ENCODE results near the gene RHOXF1.
"Not testable (repeated sequence)": the region's sequence is repeated elsewhere in the genome, so short reads cannot be mapped to it uniquely, and the experiment has no call there.

RHOXF1 gene

GRCh38 chrX:120085553-120086185 is 30.0 kb downstream of the RHOXF1 start:
- not testable (repeated sequence) for H3K4me3 ChIP-seq (ENCODE audit: low read depth, low read length); H3K27ac ChIP-seq (ENCODE audit: low read depth, low read length); H3K36me3 ChIP-seq (ENCODE audit: control insufficient read depth, insufficient read depth, low read length); H3K9me3 ChIP-seq (ENCODE audit: control insufficient read depth, insufficient read depth, low read depth, low read length); H3K27me3 ChIP-seq (ENCODE audit: control insufficient read depth, insufficient read depth, low read length); H3K9ac ChIP-seq (ENCODE audit: low read length)
- peaks cover 13% of the 10 kb centered on the region for H3K4me1 ChIP-seq (ENCODE audit: control insufficient read depth, insufficient read depth, low read length)

- not testable (repeated sequence) for H3K4me3 ChIP-seq (ENCODE audit: low read depth, low read length); H3K27me3 ChIP-seq (ENCODE audit: control insufficient read depth, insufficient read depth, low read length); H3K4me1 ChIP-seq (ENCODE audit: control insufficient read depth, insufficient read depth, low read length); H3K9me3 ChIP-seq (ENCODE audit: control insufficient read depth, insufficient read depth, low read depth, low read length); H3K9ac ChIP-seq (ENCODE audit: low read length); H3K36me3 ChIP-seq (ENCODE audit: control insufficient read depth, insufficient read depth, low read length); H3K27ac ChIP-seq (ENCODE audit: low read depth, low read length)
These were observed 38.1 kb downstream of the RHOXF1 start, which contains the start of gene RHOXF2B for GRCh38 chrX:120077590-120077989. TSS of gene RHOXF2B (minus strand) at chrX:120077690. CDS start at chrX:120077552, 138 bp downstream.

DNA sequence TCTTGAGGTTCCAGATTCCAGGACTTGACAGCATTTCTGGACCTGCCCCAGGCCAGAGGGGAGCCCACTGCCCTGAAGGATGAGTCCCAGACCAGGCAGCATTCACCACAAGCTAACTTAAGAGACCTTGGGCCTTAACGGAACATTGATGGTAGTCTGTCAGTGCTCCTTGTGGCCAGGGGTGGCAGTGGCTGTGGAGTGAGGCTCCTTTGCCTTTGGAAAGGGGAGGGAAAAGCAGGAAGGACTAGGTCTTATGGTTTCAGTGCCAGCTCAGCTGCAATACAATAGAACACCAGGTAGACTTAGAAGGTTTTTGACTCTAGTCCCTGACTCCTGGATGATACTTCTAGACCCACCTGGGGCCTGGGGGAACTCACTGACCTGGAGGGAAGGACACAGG is 49.5 kb downstream of the RHOXF1 start:
- H3K9ac ChIP-seq (ENCODE audit: low read length); H3K27ac ChIP-seq (ENCODE audit: low read depth, low read length); H3K27me3 ChIP-seq (ENCODE audit: control insufficient read depth, insufficient read depth, low read length); H3K9me3 ChIP-seq (ENCODE audit: control insufficient read depth, insufficient read depth, low read depth, low read length); H3K36me3 ChIP-seq (ENCODE audit: control insufficient read depth, insufficient read depth, low read length); H3K4me3 ChIP-seq (ENCODE audit: low read depth, low read length); H3K4me1 ChIP-seq (ENCODE audit: control insufficient read depth, insufficient read depth, low read length): not testable (repeated sequence)
